GM23248 (cell line): Measurements from ENCODE around the gene AK8. TPM values are rescaled to one million over a fixed set of nuclear protein-coding genes. Genes with fewer than 3 reads are reported as not detected.
A peak's percentile ranks its signal among the peaks of the same experiment; 100 is the strongest.

Source experiments
- DNase-seq: peaks from one replicate; pipeline ENCODE4 v3.0.0-alpha.2; 2015
- H2AFZ ChIP-seq: fragments of 200-600 bp; sonication (generic); 2 replicates; pipeline ENCODE4 v1.6.1; 2016; ENCODE audit warnings: antibody characterized with exemption
- H3F3A ChIP-seq: fragments of 200-600 bp; sonication (generic); 2 replicates; pipeline ENCODE4 v1.6.1; 2016; ENCODE audit warnings: mild to moderate bottlenecking, antibody characterized with exemption, mixed run types; ENCODE audit not compliant: insufficient read depth
- H3K27ac ChIP-seq: fragments of 200-600 bp; sonication (generic); 2 replicates; pipeline ENCODE4 v1.5.1; 2016; ENCODE audit warnings: mild to moderate bottlenecking
- H3K27me3 ChIP-seq: fragments of 200-600 bp; sonication (generic); replicated peaks from 2 replicates; pipeline ENCODE4 v1.6.1; 2016; ENCODE audit warnings: mild to moderate bottlenecking; ENCODE audit not compliant: insufficient read depth
- H3K36me3 ChIP-seq: fragments of 200-600 bp; sonication (generic); 2 replicates; pipeline ENCODE4 v1.6.1; 2016; ENCODE audit warnings: low read depth, mild to moderate bottlenecking
- H3K4me1 ChIP-seq: fragments of 200-600 bp; sonication (generic); 2 replicates; pipeline ENCODE4 v1.6.1; 2016; ENCODE audit warnings: mild to moderate bottlenecking; ENCODE audit not compliant: insufficient read depth
- H3K4me2 ChIP-seq: fragments of 200-600 bp; sonication (generic); one replicate; pipeline ENCODE4 v1.6.1; 2016; ENCODE audit warnings: mild to moderate bottlenecking; ENCODE audit not compliant: unreplicated experiment
- H3K4me3 ChIP-seq: fragments of 200-600 bp; sonication (generic); 2 replicates; pipeline ENCODE4 v1.5.1; 2016; ENCODE audit warnings: mild to moderate bottlenecking
- H3K79me2 ChIP-seq: fragments of 200-600 bp; sonication (generic); 2 replicates; pipeline ENCODE4 v1.6.1; 2016; ENCODE audit warnings: mild to moderate bottlenecking; ENCODE audit not compliant: insufficient read depth
- H3K9ac ChIP-seq: fragments of 200-600 bp; sonication (generic); 2 replicates; pipeline ENCODE4 v1.6.1; 2016; ENCODE audit warnings: mild to moderate bottlenecking
- H3K9me2 ChIP-seq: fragments of 200-600 bp; sonication (generic); 2 replicates; pipeline ENCODE4 v1.6.1; 2016; ENCODE audit warnings: mixed run types, mild to moderate bottlenecking, moderate library complexity; ENCODE audit not compliant: insufficient read depth
- H3K9me3 ChIP-seq: fragments of 200-600 bp; sonication (generic); one replicate; pipeline ENCODE4 v1.6.1; 2017; ENCODE audit warnings: low read depth
- H4K20me1 ChIP-seq: fragments of 200-600 bp; sonication (generic); 2 replicates; pipeline ENCODE4 v1.6.0; 2016; ENCODE audit not compliant: insufficient read depth
- EZH2 ChIP-seq: fragments of 200-600 bp; sonication (generic); IDR thresholded peaks from 2 replicates; pipeline ENCODE4 v1.6.1; 2018; ENCODE audit warnings: antibody characterized with exemption, mild to moderate bottlenecking; ENCODE audit not compliant: insufficient read depth, poor library complexity, severe bottlenecking
- EZH2phosphoT487 ChIP-seq: fragments of 200-600 bp; sonication (generic); IDR thresholded peaks from 2 replicates; pipeline ENCODE4 v1.6.1; 2018; ENCODE audit warnings: antibody characterized with exemption, moderate library complexity, mild to moderate bottlenecking, low read depth; ENCODE audit not compliant: insufficient read depth
- WGBS, 2 experiments: methylation state at CpG; one replicate each; pipeline ENCODE4 v1.1.6; 2015 to 2017; ENCODE audit warnings: low lambda C conversion rate in 2 of 2, low coverage in 1 of 2; ENCODE audit errors: missing lambda C conversion rate in 2 of 2; 5-methylcytosine and 5-hydroxymethylcytosine counted together
- in situ Hi-C: fragments of 300-500 bp; cut with MboI; formaldehyde crosslinking; loops from 2 replicates; pipeline ENCODE4 v1.15.0; 2020
- polyA plus RNA-seq: library from polyadenylated mRNA; unstranded; fragments of >200 nt; fragmentation: Nextera tagmentation; extraction: Ambion mirVana; gene quantifications from 2 replicates; pipeline ENCODE4 v1.2.1, GENCODE V29; 2016
- total RNA-seq: library from RNA; depleted of rRNA; stranded (reverse); fragments of >200 nt; shearing (Covaris generic); gene quantifications from 2 replicates; pipeline ENCODE4 v1.2.3, GENCODE V29; 2014

The AK8 gene
- total and polyA plus RNA-seq, 2 experiments from 2014 or later: 0.32 to 0.89 TPM

DNA sequence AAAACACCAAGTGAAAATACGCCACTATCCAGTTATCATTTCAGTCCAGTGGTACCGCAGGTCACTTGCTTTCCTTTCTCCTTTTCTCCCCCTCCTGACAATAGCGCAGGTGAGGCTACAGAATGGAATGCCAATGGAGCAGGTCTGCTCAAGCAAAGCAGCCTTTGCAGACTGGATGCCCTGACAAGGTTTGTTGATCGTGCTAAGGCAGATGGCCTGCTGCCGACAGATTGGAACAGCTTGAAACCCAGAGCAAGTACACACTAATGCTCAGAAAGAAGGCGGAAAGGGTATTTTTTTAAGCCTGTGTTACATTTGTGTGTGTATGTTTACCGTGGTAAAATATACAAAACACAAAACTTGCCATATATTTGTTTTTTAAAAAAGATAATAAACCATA is 20.0 kb upstream of the AK8 start:
- no peak overlapping the region for H3K9ac ChIP-seq
- H3K9me2 ChIP-seq: no peaks in the 10 kb centered on the region
- H3K4me1 ChIP-seq: no peaks in the 10 kb centered on the region
- no peaks in the 10 kb centered on the region for H3K9me3 ChIP-seq
- TF ChIP-seq EZH2 (no peak), EZH2phosphoT487 (no peak)
- no peak overlapping the region for H3K4me3 ChIP-seq
- peaks cover 11% of the 10 kb centered on the region for H3F3A ChIP-seq
- DNase-seq: no peak
- no peaks in the 10 kb centered on the region for H3K27me3 ChIP-seq
- in situ Hi-C loops: no loop called here
- H3K27ac ChIP-seq: no peak overlapping the region
- no peak overlapping the region for H2AFZ ChIP-seq
- no peaks in the 10 kb centered on the region for H3K79me2 ChIP-seq
- H3K4me2 ChIP-seq: no peak overlapping the region
- H3K36me3 ChIP-seq: peaks cover 46% of the 10 kb centered on the region
- no peaks in the 10 kb centered on the region for H4K20me1 ChIP-seq
- WGBS, 2 experiments: 87 to 89% methylated on average over 7 of the region's 7 CpGs

DNA sequence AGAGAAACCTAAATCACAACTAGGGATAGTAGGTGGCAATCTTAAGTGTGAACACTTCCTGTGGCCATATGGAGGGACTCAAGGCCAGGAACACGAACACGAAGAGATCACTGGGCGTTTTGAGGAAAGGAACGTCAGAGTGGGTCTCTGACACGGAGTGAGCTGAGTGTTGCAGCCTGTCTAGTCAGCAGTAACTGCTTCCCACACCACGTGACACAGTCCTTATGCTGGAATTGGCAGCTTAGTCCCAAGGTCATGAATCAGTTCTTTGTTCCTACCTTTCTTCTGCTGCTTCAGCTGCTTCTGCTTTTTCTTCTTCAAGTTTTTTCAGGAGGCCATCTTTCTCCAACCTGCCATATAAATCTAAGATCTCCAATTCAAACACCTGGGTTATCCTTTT is 18.8 kb upstream of the AK8 start:
- in situ Hi-C loops: no loop called here
- Histone ChIP-seq H2AFZ (no peak overlapping the region), H3K79me2 (no peaks in the 10 kb centered on the region), H3K4me3 (no peak overlapping the region), H3K27me3 (no peaks in the 10 kb centered on the region), H3K36me3 (peaks cover 40% of the 10 kb centered on the region), H3F3A (no peaks in the 10 kb centered on the region), H4K20me1 (no peaks in the 10 kb centered on the region), H3K4me1 (no peaks in the 10 kb centered on the region), H3K4me2 (no peak overlapping the region), H3K9me3 (no peaks in the 10 kb centered on the region), H3K27ac (no peak overlapping the region), H3K9me2 (no peaks in the 10 kb centered on the region), H3K9ac (no peak overlapping the region)
- peak; percentile 9 for DNase-seq
- WGBS, 2 experiments: 75 to 77% methylated on average over 6 of the region's 6 CpGs
- TF ChIP-seq EZH2 (no peak), EZH2phosphoT487 (no peak)

DNA sequence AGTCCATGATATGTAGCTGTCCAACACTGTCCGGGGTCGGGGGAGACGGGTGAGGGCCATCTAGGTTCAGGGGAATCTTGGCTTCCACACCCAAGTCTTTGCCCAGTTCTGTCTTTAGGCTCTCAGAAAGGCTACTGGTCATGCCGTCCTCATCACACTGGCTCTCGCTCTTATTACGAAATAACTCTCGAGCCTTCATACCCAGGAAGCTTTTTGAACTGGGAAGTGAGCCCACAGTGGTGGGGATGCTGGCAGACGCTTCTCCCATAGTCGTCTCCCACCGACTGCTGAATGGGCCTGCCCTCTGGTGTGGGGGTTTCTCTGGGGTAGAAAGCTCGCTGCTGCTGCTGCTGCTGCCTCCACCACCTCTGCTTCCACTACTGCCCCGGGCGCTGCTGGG is 18.2 kb upstream of the AK8 start:
- 86 to 88% methylated on average over 13 of the region's 13 CpGs for WGBS, 2 experiments
- H3K36me3 ChIP-seq: peaks cover 36% of the 10 kb centered on the region
- no peak for DNase-seq
- in situ Hi-C loops: no loop called here
- TF ChIP-seq EZH2 (no peak), EZH2phosphoT487 (no peak)
- H3K4me3 ChIP-seq: no peak overlapping the region
- H2AFZ ChIP-seq: no peak overlapping the region
- no peaks in the 10 kb centered on the region for H3K9me3 ChIP-seq
- no peaks in the 10 kb centered on the region for H3K9me2 ChIP-seq
- H3K4me1 ChIP-seq: no peaks in the 10 kb centered on the region
- no peaks in the 10 kb centered on the region for H3F3A ChIP-seq
- no peaks in the 10 kb centered on the region for H3K27me3 ChIP-seq
- no peak overlapping the region for H3K4me2 ChIP-seq
- H3K79me2 ChIP-seq: no peaks in the 10 kb centered on the region
- H3K9ac ChIP-seq: no peak overlapping the region
- H4K20me1 ChIP-seq: no peaks in the 10 kb centered on the region
- no peak overlapping the region for H3K27ac ChIP-seq

DNA sequence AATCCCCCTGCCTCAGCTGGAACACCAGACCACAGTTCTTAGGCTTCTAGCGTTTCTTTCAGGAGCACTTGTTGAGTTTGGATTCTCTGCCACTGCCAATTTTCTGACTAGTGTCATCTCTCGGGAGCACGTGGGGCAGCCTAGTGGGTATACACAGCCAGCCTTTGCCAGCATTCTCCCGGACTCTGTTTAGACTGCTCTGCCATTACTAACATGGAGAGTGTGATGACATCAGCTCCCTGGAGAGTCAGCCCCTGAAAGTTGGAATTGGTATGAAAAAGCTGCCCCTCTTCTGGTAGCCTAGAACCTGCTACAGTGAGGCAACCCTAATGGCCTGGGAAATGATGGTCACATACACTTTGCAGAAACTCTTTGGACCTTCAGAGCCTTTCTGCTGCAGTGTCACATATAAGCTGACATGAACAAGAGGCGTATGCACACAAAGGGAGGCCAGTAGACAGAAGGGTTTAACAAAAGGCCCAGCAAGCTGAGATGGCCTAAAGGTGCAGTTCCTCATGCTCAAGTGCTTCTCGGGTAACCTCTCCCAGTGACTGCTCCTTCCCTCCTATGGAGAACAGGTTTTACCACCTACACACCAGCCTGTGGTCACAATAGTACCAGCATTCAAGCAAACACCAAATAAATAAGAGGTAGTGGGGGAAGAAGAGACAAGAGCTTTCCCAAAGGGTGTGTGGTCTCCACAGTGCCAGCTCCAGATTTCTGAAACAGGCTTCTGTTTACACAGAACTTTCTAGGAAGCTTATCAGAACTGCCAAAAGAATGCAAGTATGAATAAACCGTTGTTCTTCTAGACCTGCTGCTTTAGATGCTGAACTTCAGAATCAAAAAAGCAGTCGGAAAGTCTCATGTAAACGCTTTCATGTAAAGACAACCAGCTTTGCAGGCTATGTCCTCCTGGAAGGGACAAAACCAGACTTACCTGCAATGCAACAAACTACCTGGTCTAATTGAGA is 17.1 kb upstream of the AK8 start:
- in situ Hi-C loops: no loop called here
- TF ChIP-seq EZH2 (no peak), EZH2phosphoT487 (no peak)
- Histone ChIP-seq H3K27ac (no peak overlapping the region), H4K20me1 (no peaks in the 10 kb centered on the region), H3K36me3 (peaks cover 25% of the 10 kb centered on the region; the same call in 1 of the 2 replicates), H3K9ac (no peak overlapping the region), H3K27me3 (no peaks in the 10 kb centered on the region), H3F3A (no peaks in the 10 kb centered on the region), H3K4me1 (no peaks in the 10 kb centered on the region), H3K9me3 (no peaks in the 10 kb centered on the region), H3K79me2 (no peaks in the 10 kb centered on the region), H3K4me3 (no peak overlapping the region), H3K4me2 (no peak overlapping the region), H3K9me2 (no peaks in the 10 kb centered on the region), H2AFZ (no peak overlapping the region)
- 81 to 86% methylated on average over 9 of the region's 9 CpGs for WGBS, 2 experiments
- DNase-seq: no peak
